Caco-2 (cell line): ENCODE data around the gene SMIM13. TPM values are rescaled to one million over a fixed set of nuclear protein-coding genes. Genes with fewer than 3 reads are reported as not detected.

Source experiments
- BruUV-seq: library from RNA; stranded (reverse); fragments of 400-500 nt; replicated peaks from 2 replicates; lab custom pipeline; 2021; lab: Mats Ljungman, UMichigan
- CTCF ChIA-PET: fragments of 300-600 bp; sonication (Branson Sonifier 250); formaldehyde crosslinking; loops from one replicate; lab custom pipeline; 2022; ENCODE audit warnings: antibody characterized with exemption; lab: Charles Lee
- POLR2A ChIA-PET: fragments of 300-600 bp; sonication (Branson Sonifier 250); formaldehyde crosslinking; loops from one replicate; lab custom pipeline; 2022; ENCODE audit warnings: antibody characterized with exemption; lab: Charles Lee
- DNase-seq, 2 experiments: peaks; one replicate each; pipeline versions ENCODE4 v3.0.0 to v3.0.0-alpha.2; 2020 to 2022
- H3K27me3 ChIP-seq: replicated peaks from 2 replicates; pipeline ENCODE4 v1.6.0; 2011; ENCODE audit warnings: low read length; ENCODE audit not compliant: control insufficient read depth, insufficient read depth
- H3K36me3 ChIP-seq: 2 replicates; pipeline ENCODE4 v1.5.1; 2011; ENCODE audit warnings: low read length; ENCODE audit not compliant: control insufficient read depth, insufficient read depth
- H3K4me1 ChIP-seq: fragments of 250-450 bp; sonication (Bioruptor Pico); 2 replicates; pipeline ENCODE4 v1.5.1; 2020; ENCODE audit warnings: mild to moderate bottlenecking
- H3K4me3 ChIP-seq: 2 replicates; pipeline ENCODE4 v1.5.1; 2011; ENCODE audit warnings: low read depth, mild to moderate bottlenecking, control low read depth, low read length
- H3K9me3 ChIP-seq: fragments of 250-450 bp; sonication (Bioruptor Pico); 2 replicates; pipeline ENCODE4 v1.5.1; 2020; ENCODE audit warnings: mild to moderate bottlenecking, moderate library complexity
- H3K27ac Mint-ChIP-seq: one replicate; pipeline ENCODE4 v1.8.0; 2022; ENCODE audit warnings: mixed read lengths; ENCODE audit not compliant: unreplicated experiment
- H3K27me3 Mint-ChIP-seq: one replicate; pipeline ENCODE4 v1.8.0; 2022; ENCODE audit warnings: mixed read lengths; ENCODE audit not compliant: insufficient read depth, unreplicated experiment
- H3K36me3 Mint-ChIP-seq: one replicate; pipeline ENCODE4 v1.8.0; 2022; ENCODE audit warnings: mild to moderate bottlenecking, mixed read lengths; ENCODE audit not compliant: insufficient read depth, unreplicated experiment
- H3K4me1 Mint-ChIP-seq: one replicate; pipeline ENCODE4 v1.8.0; 2022; ENCODE audit warnings: low read depth, mixed read lengths; ENCODE audit not compliant: unreplicated experiment
- H3K4me3 Mint-ChIP-seq: one replicate; pipeline ENCODE4 v1.8.0; 2022; ENCODE audit warnings: mild to moderate bottlenecking, moderate library complexity, mixed read lengths; ENCODE audit not compliant: unreplicated experiment
- H3K9me3 Mint-ChIP-seq: one replicate; pipeline ENCODE4 v1.8.0; 2022; ENCODE audit warnings: mixed read lengths; ENCODE audit not compliant: unreplicated experiment
- CTCF ChIP-seq, 2 experiments: fragments of 200-600 bp in 1 of 2; IDR thresholded peaks; 1 replicate in 1 of 2; 2 replicates in 1 of 2; pipeline versions ENCODE4 v1.5.1 to v1.8.0; 2011 to 2022; ENCODE audit warnings: antibody characterized with exemption in 1 of 2, control low read depth in 1 of 2, inconsistent platforms in 1 of 2, low read depth in 1 of 2, low read length in 1 of 2, mild to moderate bottlenecking in 1 of 2, moderate library complexity in 1 of 2; ENCODE audit not compliant: insufficient read depth in 1 of 2, severe bottlenecking in 1 of 2, unreplicated experiment in 1 of 2
- intact Hi-C: fragments of 100-400 bp; cut with micrococcal nuclease; formaldehyde crosslinking; loops from one replicate; pipeline ENCODE4 v1.10.0; 2022; ENCODE audit not compliant: unreplicated experiment
- total RNA-seq: library from RNA; stranded (reverse); gene quantifications from 2 replicates; pipeline ENCODE4 v1.2.3, GENCODE V29; 2022

SMIM13 gene
- total RNA-seq, 1 experiment from 2014 or later = 18.8 TPM

GRCh38 chr6:11129908-11130565 lies 36.4 kb downstream of the SMIM13 start:
- Mint-ChIP-seq H3K4me1 (no peaks in the 10 kb centered on the region), H3K27ac (no peak overlapping the region), H3K36me3 (peaks cover 15% of the 10 kb centered on the region), H3K27me3 (no peaks in the 10 kb centered on the region), H3K9me3 (no peaks in the 10 kb centered on the region), H3K4me3 (no peak overlapping the region)
- POLR2A ChIA-PET = no interaction called here
- CTCF ChIA-PET = no interaction called here
- H3K9me3 ChIP-seq = no peaks in the 10 kb centered on the region
- TF ChIP-seq CTCF (IDR thresholded peaks at IDR 0.05; ENCODE audit: insufficient read depth in 1 of 2, low read depth in 1 of 2, low read length in 1 of 2, severe bottlenecking in 1 of 2, unreplicated experiment in 1 of 2) = no peak
- no peaks in the 10 kb centered on the region for H3K36me3 ChIP-seq
- intact Hi-C loops = no loop called here
- H3K4me3 ChIP-seq = no peak overlapping the region
- no peaks in the 10 kb centered on the region for H3K27me3 ChIP-seq
- BruUV-seq = no TSS peak
- no peaks in the 10 kb centered on the region for H3K4me1 ChIP-seq
- no peak for DNase-seq

GRCh38 chr6:11130605-11131004 lies 37.0 kb downstream of the SMIM13 start:
- Mint-ChIP-seq H3K27me3 (no peaks in the 10 kb centered on the region), H3K9me3 (no peaks in the 10 kb centered on the region), H3K4me1 (no peaks in the 10 kb centered on the region), H3K4me3 (no peak overlapping the region), H3K36me3 (peaks cover 19% of the 10 kb centered on the region), H3K27ac (no peak overlapping the region)
- BruUV-seq = no TSS peak
- Histone ChIP-seq H3K9me3 (no peaks in the 10 kb centered on the region), H3K36me3 (no peaks in the 10 kb centered on the region; the same call in 1 of the 2 replicates), H3K4me3 (no peak overlapping the region), H3K4me1 (no peaks in the 10 kb centered on the region), H3K27me3 (no peaks in the 10 kb centered on the region)
- ChIA-PET CTCF (no interaction called here), POLR2A (no interaction called here)
- no peak for DNase-seq
- intact Hi-C loops = no loop called here
- TF ChIP-seq CTCF (IDR thresholded peaks at IDR 0.05; ENCODE audit: insufficient read depth in 1 of 2, low read depth in 1 of 2, low read length in 1 of 2, severe bottlenecking in 1 of 2, unreplicated experiment in 1 of 2) = no peak

- Histone ChIP-seq H3K27me3 (no peaks in the 10 kb centered on the region), H3K4me3 (no peak overlapping the region), H3K36me3 (no peaks in the 10 kb centered on the region; the same call in 1 of the 2 replicates), H3K4me1 (no peaks in the 10 kb centered on the region), H3K9me3 (no peaks in the 10 kb centered on the region)
- ChIA-PET POLR2A (no interaction called here), CTCF (no interaction called here)
- H3K36me3 Mint-ChIP-seq = peaks cover 11% of the 10 kb centered on the region
- no peak overlapping the region for H3K27ac Mint-ChIP-seq
- DNase-seq = no peak
- intact Hi-C loops = no loop called here
- H3K4me1 Mint-ChIP-seq = no peaks in the 10 kb centered on the region
- H3K4me3 Mint-ChIP-seq = no peak overlapping the region
- BruUV-seq = no TSS peak
- no peaks in the 10 kb centered on the region for H3K27me3 Mint-ChIP-seq
- no peak for TF ChIP-seq CTCF (IDR thresholded peaks at IDR 0.05; ENCODE audit: insufficient read depth in 1 of 2, low read depth in 1 of 2, low read length in 1 of 2, severe bottlenecking in 1 of 2, unreplicated experiment in 1 of 2)
- H3K9me3 Mint-ChIP-seq = no peaks in the 10 kb centered on the region
Observed at GRCh38 chr6:11132194-11132888, 38.7 kb downstream of the SMIM13 start.
